Measurements from ENCODE around the gene STRA6. TPM values are rescaled to one million over a fixed set of nuclear protein-coding genes. Genes with fewer than 3 reads are reported as not detected.

Gene STRA6
- total RNA-seq, 2 experiments from 2014 or later, result not detected

GRCh38 chr15:74171965-74172541, 30.5 kb downstream of the STRA6 start:
- Histone ChIP-seq H3K9me3 (ENCODE audit: low read length) (no peaks in the 10 kb centered on the region), H2AFZ (ENCODE audit: low read length) (no peak overlapping the region), H3K36me3 (ENCODE audit: insufficient read depth, low read length) (no peaks in the 10 kb centered on the region), H4K20me1 (ENCODE audit: insufficient read depth, low read length) (no peaks in the 10 kb centered on the region), H3K4me1 (ENCODE audit: insufficient read depth, low read length, poor library complexity, severe bottlenecking) (no peaks in the 10 kb centered on the region), H3K4me3 (ENCODE audit: low read depth, low read length, poor library complexity, severe bottlenecking) (no peak overlapping the region), H3K79me2 (ENCODE audit: insufficient read depth, low read depth, low read length) (no peaks in the 10 kb centered on the region), H3K27ac (ENCODE audit: low read depth, low read length, poor library complexity, severe bottlenecking) (no peak overlapping the region), H3K4me2 (ENCODE audit: low read length) (no peak overlapping the region), H3K9me2 (ENCODE audit: insufficient read depth, low read length) (no peaks in the 10 kb centered on the region)
- DNase-seq (ENCODE audit: low spot score), result no peak
- TF ChIP-seq EZH2phosphoT487 (IDR thresholded peaks at IDR 0.05; ENCODE audit: borderline replicate concordance, low read depth, low read length) (no peak), CTCF (conservative IDR thresholded peaks at IDR 0.05; ENCODE audit: low read length) (no peak)
- intact Hi-C loops (cut with micrococcal nuclease; ENCODE audit: unreplicated experiment), result no loop called here
- POLR2A ChIA-PET, result no interaction called here
- no TSS peak for BruUV-seq (replicated peaks)
- CTCF ChIA-PET (ENCODE audit: unreplicated experiment), result no interaction called here

GRCh38 chr15:74170875-74171578, 31.6 kb downstream of the STRA6 start:
- no peak for TF ChIP-seq CTCF (conservative IDR thresholded peaks at IDR 0.05; ENCODE audit: low read length)
- TF ChIP-seq EZH2phosphoT487 (IDR thresholded peaks at IDR 0.05; ENCODE audit: borderline replicate concordance, low read depth, low read length), result no peak
- intact Hi-C loops (cut with micrococcal nuclease; ENCODE audit: unreplicated experiment), result no loop called here
- CTCF ChIA-PET (ENCODE audit: unreplicated experiment), result no interaction called here
- H3K79me2 ChIP-seq (ENCODE audit: insufficient read depth, low read depth, low read length), result no peaks in the 10 kb centered on the region
- H3K27ac ChIP-seq (ENCODE audit: low read depth, low read length, poor library complexity, severe bottlenecking), result no peak overlapping the region
- H2AFZ ChIP-seq (ENCODE audit: low read length), result no peak overlapping the region
- H3K4me1 ChIP-seq (ENCODE audit: insufficient read depth, low read length, poor library complexity, severe bottlenecking), result no peaks in the 10 kb centered on the region
- H3K36me3 ChIP-seq (ENCODE audit: insufficient read depth, low read length), result no peaks in the 10 kb centered on the region
- H3K4me3 ChIP-seq (ENCODE audit: low read depth, low read length, poor library complexity, severe bottlenecking), result no peak overlapping the region
- POLR2A ChIA-PET, result no interaction called here
- H4K20me1 ChIP-seq (ENCODE audit: insufficient read depth, low read length), result no peaks in the 10 kb centered on the region
- H3K4me2 ChIP-seq (ENCODE audit: low read length), result no peak overlapping the region
- DNase-seq (ENCODE audit: low spot score), result no peak
- H3K9me2 ChIP-seq (ENCODE audit: insufficient read depth, low read length), result no peaks in the 10 kb centered on the region
- no peaks in the 10 kb centered on the region for H3K9me3 ChIP-seq (ENCODE audit: low read length)
- no TSS peak for BruUV-seq (replicated peaks)

Data from OCI-LY7 (cell line).